NK-92 treated with Interleukin-12 subunit alpha and Interleukin-12 subunit beta, amount 100 ng/mL, for 24 hours (cell line): ENCODE measurements around the gene ELP1.
A peak's percentile ranks its signal among the peaks of the same experiment; 100 is the strongest.
"Not testable (repeated sequence)": the region's sequence is repeated elsewhere in the genome, so short reads cannot be mapped to it uniquely, and the experiment has no call there.

ENCODE experiments used
- DNase-seq: peaks from one replicate; lab custom pipeline; 2025; lab: John Stamatoyannopoulos, UW

ELP1 gene

GRCh38 chr9:108933718-108934322 lies at the start of gene ELP1:
ELP1 (minus strand) TSS chr9:108934124; CDS start chr9:108931146, 2,978 bp downstream.
- peak; percentile 80 for DNase-seq

- no peak for DNase-seq
These were observed 47.0 kb upstream of the ELP1 start for GRCh38 chr9:108980893-108981292.

- no peak for DNase-seq
These were observed 44.3 kb upstream of the ELP1 start for GRCh38 chr9:108978205-108978604.

- DNase-seq, result no peak
These were observed 40.0 kb upstream of the ELP1 start for GRCh38 chr9:108973895-108974294.

- DNase-seq, result no peak
These were observed 38.8 kb upstream of the ELP1 start for GRCh38 chr9:108972626-108973209.

- DNase-seq, result no peak
These were observed 38.3 kb upstream of the ELP1 start for GRCh38 chr9:108972186-108972585.

GRCh38 chr9:108971392-108971791 lies 37.5 kb upstream of the ELP1 start:
- DNase-seq, result not testable (repeated sequence)

GRCh38 chr9:108967916-108968315 lies 34.0 kb upstream of the ELP1 start:
- DNase-seq, result no peak

- no peak for DNase-seq
These were observed 29.7 kb upstream of the ELP1 start for GRCh38 chr9:108963459-108964143.

- DNase-seq, result no peak
These were observed 27.2 kb upstream of the ELP1 start for GRCh38 chr9:108961151-108961550.

GRCh38 chr9:108960331-108960730 lies 26.4 kb upstream of the ELP1 start:
- no peak for DNase-seq

GRCh38 chr9:108956631-108957026 lies 22.7 kb upstream of the ELP1 start:
- no peak for DNase-seq

- DNase-seq, result no peak
These were observed 22.2 kb upstream of the ELP1 start for GRCh38 chr9:108956022-108956630.

GRCh38 chr9:108953983-108954574 lies 20.2 kb upstream of the ELP1 start:
- DNase-seq, result no peak

- DNase-seq, result no peak
These were observed 17.7 kb upstream of the ELP1 start for GRCh38 chr9:108951578-108951977.

GRCh38 chr9:108950168-108950567 lies 16.2 kb upstream of the ELP1 start:
- DNase-seq, result no peak

- DNase-seq, result no peak
These were observed 6.1 kb upstream of the ELP1 start for GRCh38 chr9:108939975-108940374.

- DNase-seq, result no peak
These were observed 3.8 kb upstream of the ELP1 start for GRCh38 chr9:108937561-108938305.

GRCh38 chr9:108934323-108934893 lies 484 bp upstream of the ELP1 start, which contains the start of gene ABITRAM:
ABITRAM (plus strand) TSS chr9:108934400; CDS start chr9:108934487, 87 bp downstream.
- peak; percentile 62 for DNase-seq

- no peak for DNase-seq
These were observed 650 bp downstream of the ELP1 start for GRCh38 chr9:108933231-108933717.

- no peak for DNase-seq
These were observed 5.5 kb downstream of the ELP1 start for GRCh38 chr9:108928386-108928785.
